ENCODE results near the gene C9orf152. TPM values are rescaled to one million over a fixed set of nuclear protein-coding genes. Genes with fewer than 3 reads are reported as not detected.
A peak's percentile ranks its signal among the peaks of the same experiment; 100 is the strongest.

Gene C9orf152
- polyA plus RNA-seq, 4 donors, result 0.28 to 0.53 (median 0.42) TPM

- peak in 3 of 4 donors; percentile 63 to 72 (median 70) for DNase-seq (ENCODE audit: low read depth in 4 of 4, low spot score in 3 of 4)
These were observed 24.5 kb downstream of the C9orf152 start for GRCh38 chr9:110183208-110184145.

- DNase-seq (ENCODE audit: low read depth in 4 of 4, low spot score in 3 of 4), result no peak
These were observed 27.2 kb downstream of the C9orf152 start for GRCh38 chr9:110180511-110181434.

GRCh38 chr9:110179734-110180133 lies 28.2 kb downstream of the C9orf152 start:
- no peak for DNase-seq (ENCODE audit: low read depth in 4 of 4, low spot score in 3 of 4)

- DNase-seq (ENCODE audit: low read depth in 4 of 4, low spot score in 3 of 4), result no peak
These were observed 29.7 kb downstream of the C9orf152 start for GRCh38 chr9:110178281-110178680.

GRCh38 chr9:110175275-110175968 lies 32.5 kb downstream of the C9orf152 start:
- DNase-seq (ENCODE audit: low read depth in 4 of 4, low spot score in 3 of 4), result no peak

- no peak for DNase-seq (ENCODE audit: low read depth in 4 of 4, low spot score in 3 of 4)
These were observed 34.7 kb downstream of the C9orf152 start for GRCh38 chr9:110173322-110173642.

GRCh38 chr9:110170357-110171257 lies 37.4 kb downstream of the C9orf152 start:
- no peak for DNase-seq (ENCODE audit: low read depth in 4 of 4, low spot score in 3 of 4)

- no peak for DNase-seq (ENCODE audit: low read depth in 4 of 4, low spot score in 3 of 4)
These were observed 39.5 kb downstream of the C9orf152 start for GRCh38 chr9:110168486-110168885.

GRCh38 chr9:110161940-110162339 lies 46.0 kb downstream of the C9orf152 start:
- DNase-seq (ENCODE audit: low read depth in 4 of 4, low spot score in 3 of 4), result no peak

GRCh38 chr9:110160685-110161084 lies 47.3 kb downstream of the C9orf152 start:
- DNase-seq (ENCODE audit: low read depth in 4 of 4, low spot score in 3 of 4), result no peak

GRCh38 chr9:110160123-110160522 lies 47.8 kb downstream of the C9orf152 start:
- no peak for DNase-seq (ENCODE audit: low read depth in 4 of 4, low spot score in 3 of 4)

GRCh38 chr9:110157823-110158664 lies 49.9 kb downstream of the C9orf152 start:
- no peak for DNase-seq (ENCODE audit: low read depth in 4 of 4, low spot score in 3 of 4)

GRCh38 chr9:110156902-110157301 lies 51.1 kb downstream of the C9orf152 start:
- DNase-seq (ENCODE audit: low read depth in 4 of 4, low spot score in 3 of 4), result no peak

GRCh38 chr9:110156416-110156815 lies 51.5 kb downstream of the C9orf152 start:
- no peak for DNase-seq (ENCODE audit: low read depth in 4 of 4, low spot score in 3 of 4)

- no peak for DNase-seq (ENCODE audit: low read depth in 4 of 4, low spot score in 3 of 4)
These were observed 52.2 kb downstream of the C9orf152 start for GRCh38 chr9:110155751-110156150.

GRCh38 chr9:110153431-110153830 lies 54.5 kb downstream of the C9orf152 start:
- DNase-seq (ENCODE audit: low read depth in 4 of 4, low spot score in 3 of 4), result no peak

GRCh38 chr9:110152704-110153374 lies 55.1 kb downstream of the C9orf152 start:
- DNase-seq (ENCODE audit: low read depth in 4 of 4, low spot score in 3 of 4), result peak in 3 of 4 donors; percentile 46 to 55 (median 51)
